Natural killer cell (primary cell): ENCODE measurements around the gene PHF5A. TPM values are rescaled to one million over a fixed set of nuclear protein-coding genes. Genes with fewer than 3 reads are reported as not detected.

Source experiments
- ATAC-seq, 3 donors: fragments of 150-1000 bp in 2 of 3; fragments of 200-7000 bp in 1 of 3; cut with Tn5 transposase; 1 replicate in 1 of 3; 2 replicates in 2 of 3; pipeline ENCODE4 v1.10.0; 2021; ENCODE audit warnings: mild to moderate bottlenecking in 2 of 3, moderate library complexity in 2 of 3
- DNase-seq, 2 donors: peaks; one replicate each; pipeline versions ENCODE4 v3.0.0 to v3.0.0-alpha.2; 2013 to 2021; ENCODE audit warnings: mixed read lengths in 1 of 2
- H3K27ac ChIP-seq: one replicate; pipeline ENCODE4 v1.5.1; 2013; ENCODE audit warnings: mild to moderate bottlenecking, low read length
- H3K27me3 ChIP-seq: one replicate; pipeline ENCODE4 v1.6.1; 2013; ENCODE audit warnings: low read length; ENCODE audit not compliant: control insufficient read depth, insufficient read depth
- H3K36me3 ChIP-seq: one replicate; pipeline ENCODE4 v1.6.1; 2013; ENCODE audit warnings: low read length; ENCODE audit not compliant: control insufficient read depth, insufficient read depth
- H3K4me1 ChIP-seq: one replicate; pipeline ENCODE4 v1.6.1; 2013; ENCODE audit warnings: low read length; ENCODE audit not compliant: control insufficient read depth, insufficient read depth
- H3K4me3 ChIP-seq: one replicate; pipeline ENCODE4 v1.5.1; 2013; ENCODE audit warnings: low read length
- H3K9me3 ChIP-seq: one replicate; pipeline ENCODE4 v1.6.1; 2013; ENCODE audit warnings: low read length; ENCODE audit not compliant: control insufficient read depth, insufficient read depth
- H3K27ac Mint-ChIP-seq, 2 donors: one replicate each; pipeline ENCODE4 v1.8.0; 2022; ENCODE audit warnings: mild to moderate bottlenecking in 2 of 2, mixed read lengths in 2 of 2, moderate library complexity in 1 of 2
- H3K27me3 Mint-ChIP-seq, 2 donors: one replicate each; pipeline ENCODE4 v1.8.0; 2022; ENCODE audit warnings: low read depth in 2 of 2, mixed read lengths in 2 of 2
- H3K36me3 Mint-ChIP-seq: one replicate; pipeline ENCODE4 v1.8.0; 2022; ENCODE audit warnings: mixed read lengths
- H3K4me1 Mint-ChIP-seq, 2 donors: one replicate each; pipeline ENCODE4 v1.8.0; 2022; ENCODE audit warnings: mixed read lengths in 2 of 2
- H3K4me3 Mint-ChIP-seq: one replicate; pipeline ENCODE4 v1.8.0; 2022; ENCODE audit warnings: mild to moderate bottlenecking, moderate library complexity, mixed read lengths
- H3K9me3 Mint-ChIP-seq, 2 donors: one replicate each; pipeline ENCODE4 v1.8.0; 2022; ENCODE audit warnings: mixed read lengths in 2 of 2
- CTCF ChIP-seq: fragments of 200-600 bp; IDR thresholded peaks from one replicate; pipeline ENCODE4 v1.8.0; 2022; ENCODE audit warnings: antibody characterized with exemption
- WGBS: methylation state at CpG from one replicate; pipeline ENCODE4 v1.1.7; 2013; ENCODE audit warnings: missing lambda C conversion rate; ENCODE audit not compliant: insufficient coverage; 5-methylcytosine and 5-hydroxymethylcytosine counted together
- intact Hi-C: fragments of 100-400 bp; cut with micrococcal nuclease; formaldehyde crosslinking; loops from one replicate; pipeline ENCODE4 v1.14.2; 2022
- total RNA-seq, 4 donors: library from RNA; stranded (reverse); fragments of 120-200 nt in 1 of 4; gene quantifications; one replicate each; pipeline versions ENCODE4 v1.2.3 to v1.2.4, GENCODE V29; 2013 to 2022

PHF5A gene
- total RNA-seq, 3 donors from 2014 or later (not counting 1 experiment from before 2014, with no cell fraction given), result 31.8 to 41.8 (median 37.6) TPM

GRCh38 chr22:41504816-41505215 lies 36.3 kb upstream of the PHF5A start:
- Histone ChIP-seq H3K9me3 (no peaks in the 10 kb centered on the region), H3K27ac (no peak overlapping the region), H3K36me3 (peaks cover 38% of the 10 kb centered on the region), H3K4me1 (no peaks in the 10 kb centered on the region), H3K27me3 (no peaks in the 10 kb centered on the region), H3K4me3 (no peak overlapping the region)
- Mint-ChIP-seq H3K36me3 (no peaks in the 10 kb centered on the region), H3K27me3 (no peaks in the 10 kb centered on the region), H3K27ac (no peak overlapping the region), H3K4me1 (peaks cover 0 to 6% of the 10 kb centered on the region in 2 donors), H3K9me3 (no peaks in the 10 kb centered on the region), H3K4me3 (no peak overlapping the region)
- no peak for TF ChIP-seq CTCF
- no peak for DNase-seq
- 90% methylated on average over 3 of the region's 4 CpGs for WGBS
- ATAC-seq, result no peak
- intact Hi-C loops, result no loop called here

GRCh38 chr22:41504397-41504796 lies 35.9 kb upstream of the PHF5A start:
- intact Hi-C loops, result no loop called here
- Mint-ChIP-seq H3K4me1 (peaks cover 0 to 4% of the 10 kb centered on the region in 2 donors), H3K27me3 (no peaks in the 10 kb centered on the region), H3K27ac (no peak overlapping the region), H3K9me3 (no peaks in the 10 kb centered on the region), H3K4me3 (no peak overlapping the region), H3K36me3 (no peaks in the 10 kb centered on the region)
- Histone ChIP-seq H3K36me3 (peaks cover 38% of the 10 kb centered on the region), H3K9me3 (no peaks in the 10 kb centered on the region), H3K27me3 (no peaks in the 10 kb centered on the region), H3K27ac (no peak overlapping the region), H3K4me3 (no peak overlapping the region), H3K4me1 (no peaks in the 10 kb centered on the region)
- ATAC-seq (no peak), DNase-seq (no peak)
- 87% methylated on average over 7 of the region's 7 CpGs for WGBS
- no peak for TF ChIP-seq CTCF

DNA sequence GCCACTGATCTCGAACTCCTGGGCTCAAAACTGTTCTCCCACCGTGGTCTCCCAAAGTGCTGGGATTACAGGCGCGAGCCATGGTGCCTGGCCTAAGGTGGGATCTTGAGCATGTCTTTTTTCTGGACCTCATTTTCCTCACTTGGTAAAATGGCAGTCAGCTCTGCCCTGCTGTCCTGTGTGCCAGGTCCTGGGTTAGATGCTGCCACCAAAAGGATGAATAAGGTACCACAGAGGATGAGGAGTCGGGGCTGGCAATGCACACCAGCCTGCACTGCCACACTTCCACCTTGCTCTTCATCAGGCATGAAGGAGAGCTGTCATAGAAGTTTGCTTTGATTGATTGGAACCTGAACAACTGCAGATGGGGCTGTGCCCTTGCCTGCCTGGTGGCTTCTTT lies 32.7 kb upstream of the PHF5A start:
- WGBS, result 94% methylated on average over 5 of the region's 5 CpGs

More for the DNA sequence above, 32.7 kb upstream of the PHF5A start:
- no peak overlapping the region for H3K27ac ChIP-seq
- Mint-ChIP-seq H3K36me3 (no peaks in the 10 kb centered on the region), H3K27me3 (no peaks in the 10 kb centered on the region), H3K4me1 (no peaks in the 10 kb centered on the region), H3K27ac (no peak overlapping the region), H3K9me3 (no peaks in the 10 kb centered on the region), H3K4me3 (no peak overlapping the region)
- H3K4me1 ChIP-seq, result no peaks in the 10 kb centered on the region
- peak; percentile 49 to 65 (median 60) for ATAC-seq
- peak in 1 of 2 donors; percentile 47 for DNase-seq
- peaks cover 21% of the 10 kb centered on the region for H3K36me3 ChIP-seq
- H3K4me3 ChIP-seq, result no peak overlapping the region
- no peaks in the 10 kb centered on the region for H3K27me3 ChIP-seq
- H3K9me3 ChIP-seq, result no peaks in the 10 kb centered on the region
- TF ChIP-seq CTCF, result no peak
- intact Hi-C loops, result no loop called here
